Measurements from ENCODE around the gene FAM3C.
"Not testable (repeated sequence)": the region's sequence is repeated elsewhere in the genome, so short reads cannot be mapped to it uniquely, and the experiment has no call there.

FAM3C gene

DNA sequence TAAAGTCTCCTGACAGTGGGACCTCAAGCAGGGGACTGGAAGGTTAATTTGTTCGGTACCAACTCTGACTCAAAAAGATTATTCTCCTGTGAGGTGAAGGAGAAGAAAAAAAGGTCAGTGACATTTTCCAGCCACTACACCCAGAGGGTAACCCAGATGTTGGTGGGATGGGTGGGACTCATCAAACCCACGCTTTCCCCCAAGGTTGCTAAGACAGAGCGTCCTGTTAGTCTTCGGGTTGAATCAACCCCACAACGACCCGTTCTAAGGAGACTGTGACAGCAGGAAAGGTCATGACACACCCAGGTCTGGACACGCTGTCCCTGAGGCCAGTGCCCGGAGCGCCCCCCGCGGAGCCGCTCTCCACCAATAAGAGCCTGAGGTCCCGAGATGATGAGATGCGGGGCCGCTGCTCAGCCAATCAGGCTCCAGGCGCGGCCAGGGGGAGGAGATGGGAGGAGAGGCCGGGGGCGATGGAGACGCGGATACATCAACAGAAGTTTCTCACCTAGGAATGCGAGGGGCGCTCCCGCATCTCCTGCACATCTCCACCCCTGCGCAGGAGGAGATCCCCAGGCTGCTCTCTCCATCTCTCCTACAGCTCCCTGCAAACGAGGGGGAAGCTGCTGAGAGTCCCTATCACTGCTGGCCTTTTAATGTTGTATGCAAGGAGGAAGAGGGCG, 67.5 kb downstream of the FAM3C start, which contains the start of gene WNT16:
WNT16 (plus strand) TSS at position 493 of the 683 bp plus-strand sequence. CDS start 293 bp downstream, outside the sequence.
- no peak for DNase-seq

DNA sequence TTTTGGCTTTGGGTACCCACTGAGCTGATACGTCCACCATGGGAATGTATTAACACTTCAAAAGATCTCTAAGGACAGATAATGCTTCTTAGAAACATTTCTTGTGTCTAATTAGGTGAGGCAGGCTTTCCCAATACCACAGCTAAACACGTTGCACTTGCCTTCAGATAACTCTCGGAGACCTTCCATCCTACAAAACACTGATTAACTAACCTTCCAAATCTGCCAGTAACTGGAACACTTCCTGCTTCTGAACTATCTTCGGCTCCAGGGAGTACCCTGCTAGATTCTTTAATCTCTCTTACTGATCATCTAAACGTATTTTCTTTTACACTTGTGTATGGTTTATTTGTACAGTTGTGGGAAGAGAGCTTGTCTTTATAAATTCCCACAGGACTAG, 68.4 kb downstream of the FAM3C start:
- DNase-seq, result no peak

DNA sequence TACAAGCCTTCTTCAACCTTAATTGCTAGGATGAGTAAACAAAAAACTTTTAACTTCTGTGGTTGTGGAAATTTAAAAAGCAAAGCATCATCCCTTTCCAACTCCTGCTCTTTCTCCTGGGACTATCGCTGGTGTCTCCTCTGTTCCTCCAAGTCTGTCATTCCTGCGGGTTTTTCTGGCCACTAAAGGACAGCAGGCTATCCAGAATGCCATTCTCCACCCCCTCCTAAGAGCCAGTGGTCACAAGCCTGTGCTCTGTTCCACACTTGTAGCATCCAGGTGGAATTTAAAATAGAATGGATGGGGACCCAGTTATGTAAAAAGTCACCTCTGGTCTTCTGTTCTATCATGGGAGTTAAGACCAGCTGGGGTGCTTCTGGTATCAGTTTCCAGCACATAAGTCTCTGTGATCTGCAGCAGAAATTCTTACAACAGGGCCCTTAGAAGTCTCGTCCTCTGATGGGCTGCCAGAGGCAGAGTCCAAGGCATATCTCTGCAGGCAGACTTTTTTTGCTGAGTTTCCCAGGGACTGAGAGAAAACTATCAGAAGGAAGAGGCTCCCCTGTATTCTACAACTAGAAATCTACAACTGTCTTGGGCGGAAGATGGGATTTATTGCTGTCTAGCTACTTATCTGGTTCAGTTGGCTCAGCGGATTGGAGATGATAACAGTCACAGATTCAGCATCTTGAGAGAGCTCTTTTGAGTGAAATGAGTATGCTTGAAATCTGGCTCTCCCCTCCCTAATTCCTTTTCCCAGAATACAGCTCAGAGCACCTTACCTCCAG, 72.4 kb downstream of the FAM3C start:
- DNase-seq, result no peak

DNA sequence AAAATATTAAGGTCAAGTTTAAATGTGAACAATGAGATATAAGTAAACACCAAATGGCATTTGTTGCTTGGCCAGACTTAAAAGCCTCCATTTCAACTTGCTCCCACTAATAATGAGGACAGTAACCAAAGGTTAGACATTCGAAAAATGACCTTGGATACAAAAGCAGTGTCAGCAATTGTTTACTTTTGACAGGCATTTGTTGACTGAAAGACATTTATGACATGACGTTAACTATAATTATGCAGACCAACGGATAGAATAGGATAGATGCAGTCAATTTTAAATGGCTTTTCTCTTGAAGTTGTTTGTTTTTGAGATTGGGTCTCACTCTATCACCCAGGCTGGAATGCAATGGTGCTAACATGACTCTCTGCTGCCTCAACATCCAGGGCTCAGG, 73.6 kb downstream of the FAM3C start:
- DNase-seq, result no peak

DNA sequence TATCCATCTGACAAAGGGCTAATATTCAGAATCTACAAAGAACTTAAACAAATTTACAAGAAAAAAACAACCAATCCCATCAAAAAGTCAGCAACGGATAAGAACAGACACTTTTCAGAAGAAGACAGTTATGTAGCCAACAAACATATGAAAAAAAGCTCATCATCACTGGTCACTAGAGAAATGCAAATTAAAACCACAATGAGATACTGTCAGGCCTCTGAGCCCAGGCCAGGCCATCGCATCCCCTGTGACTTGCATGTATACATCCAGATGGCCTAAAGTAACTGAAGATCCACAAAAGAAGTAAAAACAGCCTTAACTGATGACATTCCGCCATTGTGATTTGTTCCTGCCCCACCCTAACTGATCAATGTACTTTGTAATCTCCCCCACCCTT, 80.9 kb downstream of the FAM3C start:
- not testable (repeated sequence) for DNase-seq

DNA sequence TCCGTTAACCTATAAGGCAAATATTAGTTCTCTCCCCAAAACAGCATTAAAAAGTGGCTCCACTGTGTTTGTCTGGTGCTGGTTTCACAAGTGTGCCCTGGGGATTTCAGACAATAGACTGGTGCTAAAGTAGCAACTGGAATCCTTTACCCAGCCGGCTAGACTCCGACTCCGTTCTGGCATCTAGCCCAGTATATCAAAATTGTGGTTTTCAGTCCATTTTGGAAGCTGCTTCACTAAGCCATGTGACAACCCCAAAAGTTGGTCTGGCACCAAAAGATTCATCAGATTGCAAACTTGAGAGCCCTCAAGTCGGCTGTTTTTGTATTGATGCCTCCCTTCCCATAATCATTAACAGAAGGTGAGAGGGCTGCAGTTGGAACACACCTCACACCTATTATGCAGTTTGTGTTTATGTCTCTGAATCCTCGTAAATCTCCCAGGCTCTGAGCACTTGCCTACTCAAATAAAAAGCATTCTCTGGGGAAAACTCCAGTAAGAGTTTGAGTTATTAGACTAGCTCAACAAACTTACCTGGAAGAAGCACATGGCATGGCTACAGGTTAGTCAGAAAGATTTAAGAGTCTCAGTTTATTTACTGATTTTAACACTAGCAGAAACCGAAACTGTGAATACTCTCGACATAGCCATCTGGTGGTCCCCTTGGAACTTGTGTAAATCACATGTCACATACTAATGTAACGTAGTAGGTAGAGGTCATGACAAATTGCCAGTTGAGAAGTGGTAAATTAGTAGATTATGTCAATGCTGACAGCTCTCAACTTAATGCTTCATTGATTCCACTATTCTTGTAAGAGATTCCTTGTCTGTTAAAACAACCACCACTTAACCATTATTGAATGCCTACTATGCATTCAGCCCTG, 82.1 kb downstream of the FAM3C start:
- no peak for DNase-seq

DNA sequence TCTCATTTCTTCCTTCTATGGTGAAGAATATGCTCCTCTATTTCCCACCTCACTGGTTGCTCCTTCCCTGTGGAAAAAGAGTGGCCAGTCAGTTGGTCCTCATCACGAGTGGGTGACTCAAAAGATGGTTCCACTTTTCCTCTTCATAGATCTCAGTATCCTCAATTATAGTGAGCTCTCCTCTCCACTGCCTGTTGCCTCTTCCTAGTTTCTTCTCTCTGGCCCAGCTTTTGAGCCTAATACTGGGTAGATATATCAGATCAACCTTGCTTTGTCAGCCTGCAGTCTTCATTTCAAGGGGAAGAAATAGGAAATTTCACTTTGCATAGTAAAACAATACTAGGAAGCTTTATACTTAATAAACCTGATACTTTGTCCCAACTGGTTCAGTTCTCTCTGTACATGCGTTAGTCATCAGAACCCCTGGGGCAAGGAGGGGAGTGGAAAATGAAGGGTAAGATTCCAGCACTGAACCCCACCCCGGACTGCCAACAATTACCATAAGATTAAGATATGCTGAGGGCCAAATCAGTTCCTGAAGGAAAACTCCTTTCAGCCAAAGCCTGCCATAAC, 82.8 kb downstream of the FAM3C start:
- DNase-seq, result no peak

DNA sequence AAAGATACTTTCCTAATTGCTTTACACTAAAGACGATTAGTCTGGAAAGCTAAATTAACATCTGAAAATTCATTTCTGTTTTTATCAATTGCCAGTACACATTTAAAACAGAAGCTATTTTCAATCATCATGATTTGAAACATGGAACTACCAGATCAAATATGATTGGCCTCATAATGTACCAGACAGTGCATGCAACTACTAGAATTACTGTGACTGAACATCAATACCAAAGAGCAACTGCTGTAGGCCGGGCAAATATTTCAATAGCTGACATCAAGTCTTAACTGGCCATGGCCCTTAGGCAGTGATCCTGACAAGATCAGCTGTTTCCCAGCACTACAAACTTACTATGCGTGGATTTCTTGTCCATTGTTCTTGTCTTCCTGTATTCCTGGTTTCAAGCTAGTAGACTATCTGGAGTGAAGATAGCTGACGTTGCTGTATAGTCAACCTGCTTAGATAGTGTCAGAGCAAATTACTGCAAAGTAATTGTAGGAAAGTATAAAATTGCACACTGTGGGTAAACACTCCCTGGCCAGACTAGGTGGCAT, 89.0 kb downstream of the FAM3C start:
- DNase-seq, result no peak

DNA sequence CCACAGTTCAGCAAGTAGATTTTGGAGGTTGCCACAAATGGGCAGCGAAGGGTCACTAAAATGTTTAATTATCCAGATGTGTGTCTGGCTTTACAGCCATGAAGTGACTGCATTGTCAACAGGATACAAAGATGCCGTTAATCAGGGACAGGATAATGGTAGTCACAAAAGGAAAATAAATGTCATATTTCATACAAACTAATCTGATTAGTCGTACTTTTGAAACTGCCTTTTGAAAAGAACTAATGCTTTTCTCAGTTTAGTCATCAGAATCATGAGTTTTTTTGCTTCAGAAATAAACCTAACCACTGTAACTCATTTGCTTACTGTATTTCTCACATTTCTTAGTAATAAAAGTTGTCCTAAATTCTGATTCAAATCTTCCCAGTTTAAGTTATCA, 89.5 kb downstream of the FAM3C start:
- DNase-seq, result no peak

DNA sequence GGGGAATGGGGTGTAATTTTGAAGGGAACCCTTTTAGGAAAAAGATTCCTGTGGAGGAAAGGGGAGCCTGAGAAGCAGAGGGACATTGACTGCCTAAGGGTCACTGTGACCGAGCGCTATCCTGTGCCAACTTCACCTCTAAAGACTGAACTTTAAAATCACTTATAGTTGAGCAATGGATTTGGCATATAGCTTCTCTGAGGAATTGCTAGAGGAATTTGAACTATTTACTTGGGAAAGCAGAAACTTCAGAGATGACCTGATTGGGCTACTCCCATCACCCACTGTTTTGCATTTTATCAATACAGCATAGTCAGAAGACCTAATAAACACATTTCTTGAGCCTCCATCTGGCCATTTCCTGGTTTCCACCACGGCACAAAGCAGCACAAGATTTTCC, 91.0 kb downstream of the FAM3C start:
- DNase-seq, result no peak

DNA sequence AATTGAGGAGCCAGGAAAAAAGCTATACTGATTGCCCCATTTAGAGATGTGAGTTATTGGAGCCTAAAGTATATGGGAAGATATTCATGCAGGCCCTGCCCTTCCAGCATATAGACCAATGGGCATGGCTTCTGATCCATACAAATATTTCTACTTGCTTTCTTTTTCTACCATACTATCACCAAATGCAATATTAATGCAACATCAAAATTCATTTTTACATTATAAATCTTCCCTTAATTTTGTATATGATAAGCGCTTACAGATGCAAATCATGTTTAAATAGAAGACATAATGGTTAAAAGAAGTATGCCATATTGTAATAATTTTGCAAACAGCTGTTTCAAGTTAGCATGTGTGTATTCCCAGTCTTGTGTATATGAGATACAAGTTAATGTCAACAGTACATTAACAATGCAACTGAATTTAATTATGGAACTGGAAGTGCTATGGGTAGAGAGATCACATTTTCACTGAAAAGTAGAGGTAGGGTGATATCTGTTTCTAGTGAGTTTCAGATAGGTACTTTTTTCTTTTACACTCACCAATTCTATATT, 91.9 kb downstream of the FAM3C start:
- DNase-seq, result no peak

DNA sequence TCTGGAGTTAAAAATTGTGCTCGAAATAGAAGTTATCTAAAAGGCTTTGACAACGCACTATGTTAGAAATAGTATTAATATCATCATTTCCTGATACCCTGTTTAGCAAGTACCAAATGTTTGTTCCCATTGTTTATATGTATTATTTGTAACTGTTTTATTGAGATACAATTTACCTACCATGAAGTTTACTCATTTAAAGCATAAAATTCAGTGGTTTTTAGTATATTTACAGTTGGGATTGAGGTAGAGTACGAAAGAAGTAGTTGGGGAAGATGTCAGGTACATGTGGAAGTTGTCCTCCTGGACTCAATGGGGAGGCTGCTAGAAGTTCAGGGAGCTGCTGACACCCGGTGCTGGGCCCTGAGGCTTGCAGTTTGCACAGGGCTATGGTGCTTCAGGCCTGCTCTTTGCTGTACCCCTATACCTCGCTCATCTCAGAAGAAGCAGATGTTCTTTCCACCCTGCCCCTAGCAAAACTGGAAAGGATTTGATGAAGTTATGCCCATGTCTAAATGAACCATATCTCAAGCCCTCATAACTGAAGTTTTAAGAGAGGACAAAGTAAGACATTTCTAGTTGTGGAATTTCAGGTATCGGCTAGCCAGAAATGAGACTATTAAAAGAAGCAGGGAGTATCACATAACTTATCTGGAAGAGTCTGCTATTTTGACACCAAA, 92.5 kb downstream of the FAM3C start:
- no peak for DNase-seq

DNA sequence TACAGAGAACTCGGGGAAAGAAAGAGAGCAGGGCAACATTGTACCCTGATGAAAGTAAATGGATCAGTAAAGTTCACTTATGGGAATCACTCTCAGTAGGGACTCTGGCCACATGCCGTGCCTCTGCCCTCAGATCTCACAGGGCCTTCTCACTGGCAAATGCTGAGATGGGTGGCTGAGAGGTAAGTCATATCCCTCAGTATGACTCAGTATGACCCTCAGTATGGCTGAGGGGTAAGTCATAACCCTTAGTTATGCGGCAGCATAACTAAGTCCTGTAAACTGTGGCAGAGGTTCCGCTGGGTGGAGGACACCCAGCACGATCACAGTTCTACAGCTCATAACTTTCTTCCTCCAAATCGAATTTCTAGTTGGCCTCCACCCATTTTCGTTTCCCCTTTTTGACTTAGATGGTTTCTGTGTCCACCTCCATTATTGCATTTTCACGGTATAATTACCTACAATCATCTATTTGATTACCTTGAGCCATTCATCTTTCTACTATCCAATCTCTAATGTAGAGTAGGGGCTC, 93.8 kb downstream of the FAM3C start:
- no peak for DNase-seq

DNA sequence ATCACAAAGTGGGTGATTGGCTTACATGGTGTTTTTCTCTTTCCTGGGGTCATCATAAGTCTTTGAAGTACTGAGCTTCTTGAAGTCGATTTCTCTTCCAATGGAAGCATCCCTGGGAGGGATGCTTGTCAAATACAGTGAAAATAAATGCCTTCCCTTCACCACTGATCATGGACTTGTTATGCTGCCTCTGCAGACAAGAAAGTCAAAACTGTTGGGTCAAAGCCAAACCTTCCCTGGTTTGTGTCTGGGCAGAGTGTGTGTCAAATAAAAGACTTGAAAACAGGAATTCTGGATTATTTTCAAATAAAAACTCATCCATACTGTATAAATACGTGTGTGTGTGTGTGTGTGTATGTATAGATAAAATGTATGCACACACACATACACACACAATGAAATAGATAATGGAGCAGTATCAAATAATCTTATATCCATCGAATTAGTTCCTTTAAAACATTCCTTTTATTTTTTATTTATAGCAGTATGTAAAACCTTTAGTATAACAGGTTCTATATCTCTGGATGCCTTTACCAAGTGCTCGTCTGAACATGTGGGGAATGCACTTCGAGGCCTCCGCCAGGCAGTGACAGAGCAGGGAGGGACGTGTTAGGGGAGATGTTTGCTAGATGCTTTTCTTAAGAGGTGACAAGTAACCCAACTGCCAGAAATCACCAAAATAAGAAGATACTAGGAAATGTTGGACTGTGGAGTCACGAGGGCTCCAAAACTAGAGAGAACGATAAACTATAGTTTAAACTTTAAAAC, 94.5 kb downstream of the FAM3C start:
- DNase-seq, result no peak

DNA sequence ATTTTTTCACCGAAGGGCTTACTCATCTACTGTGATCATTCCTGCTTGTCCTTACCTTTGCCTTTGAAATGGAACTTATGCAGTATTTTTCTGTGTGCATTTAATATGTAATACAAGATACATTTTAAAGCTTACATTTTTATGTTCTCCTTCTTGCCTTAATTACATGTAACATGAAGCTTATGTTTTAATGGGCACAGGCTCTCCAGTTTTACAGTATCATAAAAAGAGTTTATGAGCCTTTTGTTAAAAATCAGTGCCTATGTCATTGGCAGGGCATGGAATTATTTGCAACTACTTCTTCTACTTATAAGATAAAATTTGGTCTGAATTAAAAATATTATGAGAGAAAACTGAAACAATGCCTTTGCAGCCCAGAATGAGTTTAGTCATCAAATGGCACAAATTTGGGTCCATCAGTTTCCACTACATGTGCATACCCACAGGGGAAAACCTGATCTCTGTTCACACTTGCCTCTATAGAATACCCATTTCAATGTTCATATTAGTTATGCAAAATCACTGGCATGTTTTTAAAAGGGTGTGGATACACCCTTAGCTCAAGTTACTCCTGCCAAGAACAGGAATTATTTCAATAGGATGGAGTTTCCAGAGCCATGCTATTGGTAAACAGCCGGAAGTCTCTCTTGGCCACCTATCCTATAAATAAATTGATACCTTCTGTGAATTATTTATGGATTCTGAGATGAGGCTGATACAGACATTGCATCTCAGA, 95.3 kb downstream of the FAM3C start:
- DNase-seq, result no peak

Measured in activated T-cell treated with anti-CD3 and anti-CD28 coated beads for 4 hours (primary cell).